GM12801 (cell line): ENCODE measurements around the gene TPRG1L.

Experiments
- CTCF ChIP-seq: IDR thresholded peaks from one replicate; pipeline ENCODE4 v1.5.1; 2011; ENCODE audit warnings: control low read depth; ENCODE audit not compliant: insufficient read length; ENCODE audit errors: extremely low read depth

The TPRG1L gene

GRCh38 chr1:3630914-3631313 is 6.1 kb downstream of the TPRG1L start:
- no peak for TF ChIP-seq CTCF

- no peak for TF ChIP-seq CTCF
Observed at GRCh38 chr1:3631320-3632260, 6.8 kb downstream of the TPRG1L start.

GRCh38 chr1:3632298-3632697 is 7.5 kb downstream of the TPRG1L start:
- TF ChIP-seq CTCF: no peak

- no peak for TF ChIP-seq CTCF
Observed at GRCh38 chr1:3632716-3633343, 8.0 kb downstream of the TPRG1L start.

GRCh38 chr1:3633344-3634058 is 8.7 kb downstream of the TPRG1L start:
- no peak for TF ChIP-seq CTCF

- TF ChIP-seq CTCF: no peak
Observed at GRCh38 chr1:3634059-3634800, 9.4 kb downstream of the TPRG1L start.

- no peak for TF ChIP-seq CTCF
Observed at GRCh38 chr1:3636080-3636479, 11.3 kb downstream of the TPRG1L start.
